ENCODE measurements around the gene PPP5C. TPM values are rescaled to one million over a fixed set of nuclear protein-coding genes. Genes with fewer than 3 reads are reported as not detected.
"Not testable (repeated sequence)": the region's sequence is repeated elsewhere in the genome, so short reads cannot be mapped to it uniquely, and the experiment has no call there.

Gene PPP5C
- total and polyA plus RNA-seq, 11 donors, result 64.9 to 115 (median 77.1) TPM

DNA sequence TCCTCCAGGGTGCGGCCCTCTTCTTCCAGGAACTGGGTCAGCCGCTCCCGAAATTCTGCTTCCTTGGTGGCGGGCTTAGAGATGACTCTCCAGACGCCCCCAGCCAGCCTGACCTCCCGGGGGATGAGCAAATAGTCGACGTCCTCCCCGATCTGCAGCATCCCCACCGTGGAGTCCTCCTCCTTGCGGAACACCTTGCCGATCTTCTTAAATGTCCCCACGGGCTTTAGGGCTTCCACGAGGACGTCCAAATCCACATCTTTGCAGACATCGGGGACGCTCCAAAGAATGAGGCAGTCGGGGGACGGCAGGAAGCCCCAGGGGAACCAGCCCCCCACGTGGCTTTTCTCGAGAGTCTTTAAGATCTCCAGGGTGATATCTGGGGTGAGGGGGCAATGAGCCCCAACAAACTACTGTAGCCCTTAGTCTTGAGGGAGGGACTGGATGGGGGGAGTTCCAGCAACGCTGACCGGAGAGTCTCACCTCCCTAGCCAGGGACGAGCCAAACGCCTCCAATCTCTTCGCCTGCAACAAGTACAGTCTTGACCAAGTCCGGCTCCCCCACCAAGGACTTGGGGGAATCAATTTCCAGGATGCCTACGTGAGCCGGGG, 65.9 kb downstream of the PPP5C start:
- H3K4me3 ChIP-seq, result peak overlapping the region; percentile 50 to 76 (median 62)
- H3K27me3 ChIP-seq, result peaks cover 0 to 62% (median 6%) of the 10 kb centered on the region in 9 donors
- WGBS, 4 donors, result 2 to 9% (median 6%) methylated on average over 23 to 29 of the region's 29 CpGs
- H3K27ac ChIP-seq, result peak overlapping the region; percentile 69 to 98 (median 90)
- DNase-seq (no peak), ATAC-seq (no peak)
- TF ChIP-seq POLR2A (IDR thresholded peaks at IDR 0.05), result no peak
- TF ChIP-seq, protein P1, sequence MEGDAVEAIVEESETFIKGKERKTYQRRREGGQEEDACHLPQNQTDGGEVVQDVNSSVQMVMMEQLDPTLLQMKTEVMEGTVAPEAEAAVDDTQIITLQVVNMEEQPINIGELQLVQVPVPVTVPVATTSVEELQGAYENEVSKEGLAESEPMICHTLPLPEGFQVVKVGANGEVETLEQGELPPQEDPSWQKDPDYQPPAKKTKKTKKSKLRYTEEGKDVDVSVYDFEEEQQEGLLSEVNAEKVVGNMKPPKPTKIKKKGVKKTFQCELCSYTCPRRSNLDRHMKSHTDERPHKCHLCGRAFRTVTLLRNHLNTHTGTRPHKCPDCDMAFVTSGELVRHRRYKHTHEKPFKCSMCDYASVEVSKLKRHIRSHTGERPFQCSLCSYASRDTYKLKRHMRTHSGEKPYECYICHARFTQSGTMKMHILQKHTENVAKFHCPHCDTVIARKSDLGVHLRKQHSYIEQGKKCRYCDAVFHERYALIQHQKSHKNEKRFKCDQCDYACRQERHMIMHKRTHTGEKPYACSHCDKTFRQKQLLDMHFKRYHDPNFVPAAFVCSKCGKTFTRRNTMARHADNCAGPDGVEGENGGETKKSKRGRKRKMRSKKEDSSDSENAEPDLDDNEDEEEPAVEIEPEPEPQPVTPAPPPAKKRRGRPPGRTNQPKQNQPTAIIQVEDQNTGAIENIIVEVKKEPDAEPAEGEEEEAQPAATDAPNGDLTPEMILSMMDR (IDR thresholded peaks at IDR 0.05), result no peak
- no peaks in the 10 kb centered on the region for H3K9me3 ChIP-seq
- H3K36me3 ChIP-seq, result peaks cover 0 to 12% (median 0%) of the 10 kb centered on the region in 9 donors
- intact Hi-C loops (cut with DNase I), result no loop called here
- H3K4me1 ChIP-seq, result peaks cover 0 to 53% (median 16%) of the 10 kb centered on the region in 12 donors

DNA sequence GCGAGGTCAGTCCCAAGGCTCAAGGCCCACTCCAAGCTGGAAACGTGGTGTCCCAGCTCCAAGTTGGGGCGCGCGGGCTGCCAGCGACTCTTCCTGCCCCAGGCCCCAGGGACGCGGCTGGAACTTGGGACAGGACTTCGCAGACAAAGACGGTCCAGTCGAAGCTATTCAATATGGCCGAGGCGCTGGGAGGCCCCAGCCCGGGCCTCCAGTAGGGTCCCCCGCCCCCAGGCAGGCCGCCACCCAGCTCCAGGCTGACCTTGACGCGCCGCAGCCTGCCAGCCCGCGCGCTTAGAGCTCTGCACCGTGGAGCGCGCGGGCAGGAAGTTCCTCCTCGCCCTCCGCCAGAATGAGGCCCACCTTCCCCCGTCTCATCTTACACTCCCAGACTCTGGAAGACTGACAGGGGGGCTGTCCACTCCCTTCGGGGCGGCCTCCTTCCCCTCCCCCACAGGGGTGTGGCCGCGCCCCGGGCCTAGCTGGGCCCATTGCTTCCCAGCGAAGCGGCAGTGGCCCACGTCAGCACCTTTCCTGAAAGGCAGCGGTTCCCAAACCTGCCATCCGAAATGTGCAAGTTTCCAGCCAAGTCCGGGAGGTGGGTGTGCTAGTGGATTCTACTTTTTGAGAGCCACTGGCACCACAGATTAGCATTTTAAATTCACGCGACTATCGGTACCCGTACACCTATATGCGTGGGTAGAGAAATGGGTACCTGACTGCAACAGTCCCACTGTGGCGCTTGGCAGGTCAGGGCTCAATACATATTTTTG, 66.6 kb downstream of the PPP5C start, which contains the start of gene CCDC8:
Gene CCDC8, minus strand, starts transcription at position 303 of the 770 bp plus-strand sequence. CDS start 754 bp downstream, outside the sequence.
- H3K27ac ChIP-seq, result peak within 1 kb of the TSS; percentile 69 to 98 (median 90)
- TF ChIP-seq POLR2A (IDR thresholded peaks at IDR 0.05), result peak; percentile 79 to 92
- TF ChIP-seq, protein P1 (IDR thresholded peaks at IDR 0.05), result no peak
- DNase-seq (peak; percentile 90 to 95 (median 91)), ATAC-seq (peak; percentile 93 to 96 (median 94))
- peak within 1 kb of the TSS; percentile 50 to 76 (median 62) for H3K4me3 ChIP-seq
- peaks cover 0 to 12% (median 0%) of the 10 kb centered on the region in 9 donors for H3K36me3 ChIP-seq
- intact Hi-C loops (cut with DNase I), result no loop called here
- no peaks in the 10 kb centered on the region for H3K9me3 ChIP-seq
- 3 to 11% (median 9%) methylated on average over 23 to 46 of the region's 46 CpGs for WGBS, 4 donors
- H3K4me1 ChIP-seq, result peaks cover 0 to 46% (median 16%) of the 10 kb centered on the region in 12 donors
- H3K27me3 ChIP-seq, result peaks cover 0 to 56% (median 6%) of the 10 kb centered on the region in 9 donors

DNA sequence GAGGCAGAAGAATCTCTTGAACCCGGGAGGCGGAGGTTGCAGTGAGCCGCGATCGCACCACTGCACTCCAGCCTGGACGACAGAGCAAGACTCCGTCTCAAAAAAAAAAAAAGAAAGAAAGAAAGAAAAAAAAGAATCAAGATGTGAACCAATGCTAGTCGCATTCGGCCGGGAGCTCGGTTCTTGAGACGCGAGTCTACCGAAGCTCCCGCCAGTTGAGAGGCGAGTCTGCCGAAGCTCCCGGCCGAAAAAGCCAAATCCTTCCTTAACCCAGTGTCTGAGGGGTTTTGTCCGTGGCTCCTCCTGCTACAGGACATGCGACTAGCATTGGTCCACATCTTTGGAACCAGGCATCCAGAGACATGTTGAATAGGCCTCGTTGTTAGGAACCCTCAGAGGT, 68.0 kb downstream of the PPP5C start:
- H3K9me3 ChIP-seq; H3K27ac ChIP-seq; ATAC-seq; intact Hi-C loops (cut with DNase I); H3K4me3 ChIP-seq; DNase-seq: not testable (repeated sequence)
- Histone ChIP-seq H3K4me1 (peaks cover 0 to 36% (median 16%) of the 10 kb centered on the region in 12 donors), H3K36me3 (peaks cover 0 to 12% (median 0%) of the 10 kb centered on the region in 9 donors), H3K27me3 (peaks cover 0 to 53% (median 6%) of the 10 kb centered on the region in 9 donors)
- 93 to 98% (median 95%) methylated on average over 22 of the region's 22 CpGs for WGBS, 4 donors

DNA sequence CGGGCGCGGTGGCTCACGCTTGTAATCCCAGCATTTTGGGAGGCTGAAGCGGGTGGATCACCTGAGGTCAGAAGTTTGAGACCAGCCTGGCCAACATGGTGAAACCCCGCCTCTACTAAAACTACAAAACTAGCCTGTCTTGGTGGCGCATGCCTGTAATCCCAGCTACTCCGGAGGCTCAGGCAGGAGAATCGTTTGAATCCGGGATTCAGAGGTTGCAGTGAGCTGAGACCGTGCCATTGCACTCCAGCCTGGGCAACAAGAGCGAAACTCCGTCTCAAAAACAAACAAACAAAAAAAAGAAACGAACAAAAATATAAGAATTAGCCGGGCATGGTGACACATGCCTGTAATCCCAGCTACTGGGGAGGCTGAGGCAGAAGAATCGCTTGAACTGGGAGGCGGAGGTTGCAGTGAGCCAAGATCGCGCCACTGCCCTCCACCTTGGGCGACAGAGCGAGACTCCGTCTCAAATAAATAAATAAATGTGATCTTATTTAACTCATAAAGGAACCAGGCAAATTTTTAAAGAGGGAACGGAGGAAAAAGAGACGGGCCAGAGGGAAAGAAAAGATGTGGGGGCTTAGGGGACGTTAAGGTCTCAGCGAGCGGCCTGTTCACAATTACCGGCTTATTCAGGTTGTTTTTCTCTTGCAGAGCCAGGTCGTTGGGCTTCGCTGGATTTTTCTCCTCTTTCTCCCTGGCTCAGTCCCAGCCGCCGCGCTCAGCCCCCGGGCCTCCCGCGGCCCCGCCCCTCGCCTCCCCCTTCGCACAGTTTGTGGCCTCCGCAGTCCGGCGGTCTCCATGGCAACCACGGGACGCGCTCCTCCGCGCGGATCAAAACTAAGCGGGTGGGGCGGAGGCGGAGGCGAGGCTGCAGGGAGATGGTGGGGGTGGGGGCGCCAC, 69.2 kb downstream of the PPP5C start:
- H3K27ac ChIP-seq, result peak overlapping the region in 10 of 12 donors; percentile 18 to 73 (median 43)
- H3K4me1 ChIP-seq, result peaks cover 0 to 25% (median 11%) of the 10 kb centered on the region in 12 donors
- DNase-seq (peak; percentile 89 to 94 (median 93)), ATAC-seq (peak in 3 of 4 donors; percentile 6 to 66 (median 38))
- H3K4me3 ChIP-seq, result peak overlapping the region in 10 of 12 donors; percentile 16 to 51 (median 38)
- H3K9me3 ChIP-seq; intact Hi-C loops (cut with DNase I); H3K36me3 ChIP-seq: not testable (repeated sequence)
- peaks cover 0 to 53% (median 6%) of the 10 kb centered on the region in 9 donors for H3K27me3 ChIP-seq
- 24 to 31% (median 29%) methylated on average over 49 to 53 of the region's 53 CpGs for WGBS, 4 donors

Measured in heart left ventricle (tissue), 16 donors.